C4-2B (cell line): Measurements from ENCODE around the gene COPS6.

Source experiments
- H3K27ac ChIP-seq: fragments of 450-650 bp; 2 replicates; pipeline ENCODE4 v1.5.1; 2017
- CTCF ChIP-seq: fragments of 450-650 bp; conservative IDR thresholded peaks from 2 replicates; pipeline ENCODE4 v1.5.1; 2017; ENCODE audit warnings: mild to moderate bottlenecking
- ZFX ChIP-seq: fragments of 450-650 bp; IDR thresholded peaks from 2 replicates; pipeline ENCODE4 v1.6.1; 2017

COPS6 gene

GRCh38 chr7:100066953-100067352 is 21.8 kb upstream of the COPS6 start:
- TF ChIP-seq CTCF (no peak), ZFX (peak; percentile 30; the same call in 1 of the 2 replicates)
- H3K27ac ChIP-seq, result no peak overlapping the region

- H3K27ac ChIP-seq, result no peak overlapping the region
These were observed 18.8 kb upstream of the COPS6 start for GRCh38 chr7:100069991-100070390.

GRCh38 chr7:100071018-100071723 is 17.6 kb upstream of the COPS6 start:
- TF ChIP-seq ZFX (no peak), CTCF (no peak)
- H3K27ac ChIP-seq, result no peak overlapping the region

More at GRCh38 chr7:100069991-100070390, 18.8 kb upstream of the COPS6 start:
- TF ChIP-seq ZFX, result no peak
- no peak for TF ChIP-seq CTCF

GRCh38 chr7:100072462-100072861 is 16.3 kb upstream of the COPS6 start:
- TF ChIP-seq ZFX, result no peak
- no peak overlapping the region for H3K27ac ChIP-seq

- H3K27ac ChIP-seq, result no peak overlapping the region
- TF ChIP-seq CTCF (no peak), ZFX (no peak)
These were observed 13.9 kb upstream of the COPS6 start for GRCh38 chr7:100074841-100075240.

- TF ChIP-seq ZFX, result no peak
- TF ChIP-seq CTCF, result no peak
- no peak overlapping the region for H3K27ac ChIP-seq
These were observed 13.4 kb upstream of the COPS6 start for GRCh38 chr7:100075418-100075817.

- no peak overlapping the region for H3K27ac ChIP-seq
- TF ChIP-seq CTCF, result no peak
These were observed 11.6 kb upstream of the COPS6 start for GRCh38 chr7:100077205-100077604.

- H3K27ac ChIP-seq, result no peak overlapping the region
- no peak for TF ChIP-seq CTCF
- TF ChIP-seq ZFX, result no peak
These were observed 9.7 kb upstream of the COPS6 start for GRCh38 chr7:100079024-100079560.
